Fibroblast of skin of right biceps (primary cell): Measurements from ENCODE around the gene ABCA8.
"Not testable (repeated sequence)": the region's sequence is repeated elsewhere in the genome, so short reads cannot be mapped to it uniquely, and the experiment has no call there.

Experiments
- DNase-seq: peaks from one replicate; pipeline ENCODE4 v3.0.0-alpha.2; 2013

The ABCA8 gene

DNA sequence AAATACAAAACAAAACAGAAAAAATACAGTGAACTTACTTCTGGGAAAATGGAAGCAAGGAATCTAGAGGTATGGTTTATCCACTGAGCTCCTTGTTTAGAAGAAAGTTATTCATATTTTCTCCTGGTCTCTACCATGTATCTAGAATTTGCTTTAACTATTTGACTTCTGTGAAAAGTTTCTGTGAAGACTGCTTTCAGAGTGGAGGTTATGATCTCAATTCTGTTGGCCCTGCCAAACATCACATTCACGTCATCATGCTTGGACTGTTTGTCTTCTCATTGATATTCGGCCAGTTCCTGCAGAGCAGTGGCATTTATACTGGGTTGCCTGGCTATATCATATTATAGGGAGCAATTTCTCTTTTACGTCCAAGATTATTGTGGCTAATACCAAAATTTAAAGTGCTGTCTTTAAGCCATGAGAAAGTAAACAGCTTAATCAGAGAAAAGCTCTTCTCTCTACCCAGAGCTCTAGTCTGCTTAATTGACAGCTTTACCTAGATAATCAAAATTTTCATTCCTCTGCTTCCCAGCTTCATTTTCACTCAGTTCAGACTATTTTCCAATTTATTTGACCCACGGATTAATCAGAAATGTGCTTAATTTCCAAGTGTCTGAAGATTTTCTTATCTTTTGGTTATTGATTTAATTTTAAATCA is at the start of gene ABCA8:
Gene ABCA8 (minus strand): TSS at position 212 of the 661 bp plus-strand sequence. CDS start 13,358 bp downstream, outside the sequence.
- DNase-seq: peak; percentile 24

- not testable (repeated sequence) for DNase-seq
These were observed 49.6 kb upstream of the ABCA8 start for GRCh38 chr17:69004759-69005158.

DNA sequence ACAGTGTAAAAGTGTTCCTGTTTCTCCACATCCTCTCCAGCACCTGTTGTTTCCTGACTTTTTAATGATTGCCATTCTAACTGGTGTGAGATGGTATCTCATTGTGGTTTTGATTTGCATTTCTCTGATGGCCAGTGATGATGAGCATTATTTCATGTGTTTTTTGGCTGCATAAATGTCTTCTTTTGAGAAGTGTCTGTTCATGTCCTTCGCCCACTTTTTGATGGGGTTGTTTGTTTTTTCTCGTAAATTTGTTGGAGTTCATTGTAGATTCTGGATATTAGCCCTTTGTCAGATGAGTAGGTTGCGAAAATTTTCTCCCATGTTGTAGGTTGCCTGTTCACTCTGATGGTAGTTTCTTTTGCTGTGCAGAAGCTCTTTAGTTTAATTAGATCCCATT is 44.6 kb upstream of the ABCA8 start:
- DNase-seq: not testable (repeated sequence)

DNA sequence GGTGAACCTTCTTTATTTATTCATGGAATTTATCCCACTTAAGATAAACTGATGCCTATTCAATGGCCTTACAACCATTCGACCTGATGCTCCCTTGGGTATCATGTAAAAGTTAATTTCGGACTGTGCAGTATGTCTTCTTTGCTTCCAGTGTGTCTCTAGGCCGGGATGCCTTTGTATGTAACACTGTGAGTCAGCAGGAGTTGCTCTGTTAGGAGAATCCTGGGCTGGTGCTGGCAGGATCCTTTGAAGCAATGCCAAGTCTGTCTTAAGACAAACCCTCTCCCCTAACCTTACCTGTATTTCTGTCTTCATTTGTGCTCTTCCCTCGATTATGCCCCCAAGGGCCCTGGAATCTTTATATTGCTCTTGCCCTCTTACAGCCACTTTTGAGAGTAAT is 37.9 kb upstream of the ABCA8 start:
- peak; percentile 7 for DNase-seq

- no peak for DNase-seq
These were observed 32.8 kb upstream of the ABCA8 start for GRCh38 chr17:68987966-68988365.

GRCh38 chr17:68981288-68981687 is 26.1 kb upstream of the ABCA8 start:
- peak; percentile 50 for DNase-seq

DNA sequence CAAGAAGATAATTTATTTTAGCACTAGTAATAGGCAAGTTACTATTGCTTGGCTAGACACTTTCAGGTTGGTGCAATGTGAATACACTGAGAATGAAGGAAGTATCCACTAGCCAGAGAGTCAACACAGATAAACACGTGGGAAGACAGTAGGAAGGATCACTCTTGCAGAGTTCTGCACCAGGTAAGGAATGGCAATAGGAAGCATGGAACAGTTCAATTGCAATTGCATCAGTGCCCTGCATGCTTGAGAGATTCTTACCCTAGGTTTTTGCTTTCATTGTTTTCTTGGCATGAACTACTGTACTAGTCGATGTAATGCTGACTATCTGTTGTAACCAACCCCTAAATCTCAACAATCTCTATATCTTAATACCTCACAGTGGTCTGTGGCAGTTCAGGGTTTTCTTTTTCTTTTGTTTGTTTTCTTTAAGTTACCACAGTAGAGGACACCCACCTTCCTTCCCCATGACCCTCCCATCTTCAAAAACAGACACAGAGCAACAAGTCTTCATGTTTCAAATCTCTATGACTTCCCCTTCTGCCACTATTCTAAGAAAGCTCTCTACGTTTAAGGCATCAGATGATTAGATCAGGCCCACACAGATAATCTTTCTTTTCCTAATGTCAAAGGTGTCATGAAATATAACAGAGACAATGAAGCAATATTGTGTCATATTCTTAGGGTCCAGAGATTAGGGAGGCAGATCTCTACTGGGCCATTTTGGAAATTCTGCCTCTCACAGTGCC is 18.1 kb upstream of the ABCA8 start:
- no peak for DNase-seq

GRCh38 chr17:68972119-68972704 is 17.0 kb upstream of the ABCA8 start:
- peak; percentile 18 for DNase-seq

- DNase-seq: no peak
These were observed 13.9 kb upstream of the ABCA8 start for GRCh38 chr17:68969101-68969500.

DNA sequence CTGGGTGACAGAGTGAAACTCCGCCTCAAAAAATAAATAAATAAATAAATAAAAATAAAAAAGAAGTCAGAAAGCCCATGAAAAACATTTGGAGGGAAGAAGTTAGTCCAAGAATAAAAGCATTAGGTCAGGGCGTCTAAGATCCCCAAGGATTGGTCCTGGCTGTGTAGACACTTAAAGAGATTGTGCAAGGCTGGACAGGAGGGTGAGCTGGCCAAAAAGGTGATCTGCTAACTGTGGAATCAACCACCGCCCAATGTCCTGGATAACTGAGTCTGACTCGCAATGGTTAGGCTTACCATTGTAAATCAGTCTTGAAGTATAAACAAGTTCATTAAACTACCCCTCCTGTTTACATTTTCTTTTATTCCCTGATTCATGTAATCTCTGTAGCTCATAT is 8.8 kb upstream of the ABCA8 start:
- no peak for DNase-seq

GRCh38 chr17:68961214-68961882 is 6.2 kb upstream of the ABCA8 start:
- DNase-seq: no peak

DNA sequence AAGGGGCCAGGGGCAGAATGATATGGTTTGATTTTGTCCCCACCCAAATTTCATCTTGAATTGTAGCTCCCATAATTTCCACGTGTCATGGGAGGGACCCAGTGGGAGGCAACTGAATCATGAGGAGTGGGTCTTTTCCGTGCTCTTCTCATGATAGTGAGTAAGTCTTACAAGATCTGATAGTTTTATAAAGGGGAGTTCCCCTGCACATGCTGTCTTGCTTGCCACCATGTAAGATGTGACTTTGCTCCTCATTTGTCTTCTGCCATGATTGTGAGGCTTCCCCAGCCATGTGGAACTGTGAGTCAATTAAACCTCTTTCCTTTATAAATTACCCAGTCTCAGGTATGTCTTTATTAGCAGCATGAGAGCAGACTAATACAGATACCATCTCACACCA is 3.9 kb upstream of the ABCA8 start:
- DNase-seq: not testable (repeated sequence)

- DNase-seq: no peak
These were observed 2.8 kb upstream of the ABCA8 start for GRCh38 chr17:68957944-68958343.

DNA sequence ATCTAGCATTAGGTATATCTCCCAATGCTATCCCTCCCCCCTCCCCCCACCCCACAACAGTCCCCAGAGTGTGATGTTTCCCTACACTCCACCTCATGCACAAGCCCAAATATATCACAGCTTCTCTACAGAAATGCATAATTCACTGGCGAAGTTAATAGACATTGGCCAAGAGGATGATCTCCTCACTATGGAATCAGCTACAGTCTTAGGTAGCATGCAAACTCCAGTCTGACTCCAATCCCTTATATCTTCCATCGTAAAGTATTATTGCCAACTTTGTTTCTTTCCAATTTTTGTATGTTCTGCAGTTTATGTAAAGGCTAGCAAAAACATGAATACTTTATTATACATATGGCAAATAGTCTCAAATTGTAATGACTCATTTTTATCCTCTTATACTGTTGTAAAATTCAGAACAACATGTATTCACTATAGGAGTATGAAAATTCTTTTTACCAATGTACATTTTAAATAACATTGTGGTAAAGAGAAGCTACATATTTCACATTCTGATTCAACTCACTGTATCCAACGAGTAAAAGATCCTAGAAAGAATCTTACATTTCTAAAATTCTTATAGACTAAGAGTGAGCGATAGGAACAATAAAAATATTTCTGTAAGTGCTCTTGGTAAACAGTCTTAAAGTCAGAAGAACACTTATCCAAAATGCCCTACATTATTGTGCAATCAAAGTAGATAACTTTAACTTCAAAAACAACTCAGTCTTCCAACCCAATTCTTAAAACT is 871 bp downstream of the ABCA8 start:
- peak; percentile 50 for DNase-seq

- DNase-seq: no peak
These were observed 1.7 kb downstream of the ABCA8 start for GRCh38 chr17:68953340-68953997.

DNA sequence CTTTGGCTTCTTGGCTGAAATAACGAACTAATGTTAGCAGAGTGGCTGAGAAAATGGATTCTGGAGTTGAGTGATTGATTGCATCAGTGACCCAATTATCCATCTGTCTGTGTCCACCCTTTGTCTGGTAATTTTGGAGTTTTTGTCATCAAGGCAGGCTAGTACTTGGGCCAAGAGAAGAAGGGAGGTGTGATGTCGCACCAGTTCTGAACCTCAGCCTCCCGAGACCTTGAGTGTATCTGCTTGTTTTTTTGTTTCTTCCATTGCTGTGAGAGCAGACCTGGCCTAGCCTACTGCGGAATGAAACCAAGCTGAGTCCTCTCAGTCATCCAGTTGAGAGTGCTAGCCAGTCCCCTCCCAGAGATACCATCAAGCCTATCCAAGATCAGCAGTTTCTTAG is 4.5 kb downstream of the ABCA8 start:
- no peak for DNase-seq

GRCh38 chr17:68947868-68948267 is 7.3 kb downstream of the ABCA8 start:
- not testable (repeated sequence) for DNase-seq

- DNase-seq: no peak
These were observed 10.7 kb downstream of the ABCA8 start for GRCh38 chr17:68944435-68945035.

GRCh38 chr17:68943812-68944182 is 11.4 kb downstream of the ABCA8 start:
- DNase-seq: not testable (repeated sequence)

DNA sequence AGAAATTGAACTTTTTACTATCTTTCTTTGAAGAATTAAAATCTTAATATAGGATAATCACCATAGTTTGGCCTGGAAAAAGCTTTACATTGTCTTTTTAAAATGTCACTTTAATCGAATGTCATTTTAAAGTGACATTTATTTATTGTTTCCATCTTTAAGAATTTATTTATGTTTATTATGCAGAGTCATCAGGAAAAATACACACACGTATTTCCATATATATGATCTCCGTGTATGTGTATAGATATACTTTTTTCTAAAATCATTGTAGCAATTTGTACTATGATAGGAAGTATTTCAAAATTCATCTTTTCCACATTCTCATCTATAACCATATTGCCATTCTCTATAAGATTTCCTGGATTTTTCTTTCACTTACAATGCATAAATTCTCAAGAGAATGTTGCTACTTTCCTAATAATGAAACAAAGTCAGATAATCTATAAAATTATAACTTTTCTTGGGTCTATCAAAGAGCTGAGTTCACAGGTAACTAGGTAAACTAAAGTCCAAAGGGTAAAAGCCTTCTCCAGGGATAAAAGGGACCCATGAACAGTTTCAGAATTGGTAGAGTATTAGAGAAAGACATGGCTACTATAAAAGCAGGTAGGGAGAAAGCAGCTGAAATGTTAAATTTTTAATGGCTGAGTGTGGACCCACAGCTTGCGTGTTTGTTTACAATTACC is 11.9 kb downstream of the ABCA8 start:
- DNase-seq: no peak

DNA sequence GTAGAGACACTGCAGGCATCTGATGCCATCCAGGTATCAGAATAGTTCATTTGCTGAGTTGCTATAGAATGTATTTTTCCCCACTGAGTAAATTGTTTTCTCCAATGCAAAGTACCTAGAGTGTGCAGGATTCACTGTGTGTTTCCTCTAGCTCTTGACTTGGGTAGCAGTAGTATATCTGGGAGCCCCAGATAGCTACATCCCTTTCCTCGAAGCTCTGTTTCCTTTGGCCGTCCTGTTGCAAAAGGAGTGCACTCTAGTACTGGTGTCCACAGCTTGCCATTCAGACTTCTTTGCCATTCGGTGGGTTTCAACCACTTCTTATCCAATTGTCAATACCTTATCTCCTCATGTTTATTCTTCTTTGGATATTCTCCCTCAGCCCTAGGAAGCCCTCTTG is 12.8 kb downstream of the ABCA8 start:
- no peak for DNase-seq
